Keratinocyte (primary cell): ENCODE data around the gene PECR. TPM values are rescaled to one million over a fixed set of nuclear protein-coding genes. Genes with fewer than 3 reads are reported as not detected.

Source experiments
- DNase-seq: peaks from one replicate; pipeline ENCODE4 v3.0.0-alpha.2; 2011; ENCODE audit warnings: low read depth, missing footprints, low spot score
- FAIRE-seq: peaks from 2 replicates; lab custom pipeline; 2011; peaks lifted over from hg19 to GRCh38; lab: Jason Lieb, UNC
- H2AFZ ChIP-seq: 2 replicates; pipeline ENCODE4 v1.6.0; 2012; ENCODE audit warnings: low read length, control low read depth, inconsistent platforms; ENCODE audit not compliant: control insufficient read depth
- H3K27ac ChIP-seq: 2 replicates; pipeline ENCODE4 v1.5.1; 2011; ENCODE audit warnings: low read length; ENCODE audit not compliant: control insufficient read depth, insufficient read depth
- H3K27me3 ChIP-seq: 3 replicates; pipeline ENCODE4 v1.6.0; 2011; ENCODE audit warnings: low read length; ENCODE audit not compliant: control insufficient read depth, insufficient read depth; ENCODE audit errors: extremely low read depth
- H3K36me3 ChIP-seq, 2 experiments: 2 replicates in 1 of 2; 3 replicates in 1 of 2; pipeline ENCODE4 v1.5.1; 2011; ENCODE audit warnings: low read length in 2 of 2, mild to moderate bottlenecking in 1 of 2; ENCODE audit not compliant: control insufficient read depth in 2 of 2, insufficient read depth in 2 of 2; ENCODE audit errors: extremely low read depth in 1 of 2
- H3K4me1 ChIP-seq: 3 replicates; pipeline ENCODE4 v1.5.1; 2011; ENCODE audit warnings: low read length; ENCODE audit not compliant: control insufficient read depth, insufficient read depth; ENCODE audit errors: extremely low read depth
- H3K4me2 ChIP-seq: 3 replicates; pipeline ENCODE4 v1.6.0; 2011; ENCODE audit warnings: low read depth, low read length; ENCODE audit not compliant: control insufficient read depth, insufficient read depth; ENCODE audit errors: extremely low read depth
- H3K4me3 ChIP-seq, 3 experiments: fragments of 200-600 bp in 1 of 3; sonication (generic) in 1 of 3; 2 replicates in 2 of 3; 3 replicates in 1 of 3; pipeline ENCODE4 v1.5.1; 2011 to 2016; ENCODE audit warnings: low read length in 3 of 3, mild to moderate bottlenecking in 3 of 3, control low read depth in 2 of 3, inconsistent platforms in 1 of 3, low read depth in 1 of 3, mixed read lengths in 1 of 3, mixed run types in 1 of 3, moderate library complexity in 1 of 3; ENCODE audit not compliant: control insufficient read depth in 2 of 3, insufficient read depth in 2 of 3; ENCODE audit errors: extremely low read depth in 1 of 3
- H3K79me2 ChIP-seq: 2 replicates; pipeline ENCODE4 v1.6.0; 2012; ENCODE audit warnings: low read length; ENCODE audit not compliant: control insufficient read depth, insufficient read depth
- H3K9ac ChIP-seq: 3 replicates; pipeline ENCODE4 v1.6.0; 2011; ENCODE audit warnings: low read length; ENCODE audit not compliant: control insufficient read depth, insufficient read depth; ENCODE audit errors: extremely low read depth
- H3K9me1 ChIP-seq: 3 replicates; pipeline ENCODE4 v1.6.0; 2011; ENCODE audit warnings: low read length; ENCODE audit not compliant: control insufficient read depth, insufficient read depth; ENCODE audit errors: extremely low read depth
- H3K9me3 ChIP-seq: 2 replicates; pipeline ENCODE4 v1.5.1; 2012; ENCODE audit warnings: low read depth, low read length; ENCODE audit not compliant: control insufficient read depth
- H4K20me1 ChIP-seq: 3 replicates; pipeline ENCODE4 v1.6.0; 2011; ENCODE audit warnings: low read length; ENCODE audit not compliant: control insufficient read depth, insufficient read depth; ENCODE audit errors: extremely low read depth
- EZH2 ChIP-seq: IDR thresholded peaks from one replicate; pipeline ENCODE4 v1.6.1; 2012; ENCODE audit warnings: inconsistent platforms, mild to moderate bottlenecking, low read length, moderate library complexity
- dilution Hi-C: fragments of 300-500 bp; cut with MboI; formaldehyde crosslinking; loops from one replicate; pipeline ENCODE4 v1.7.0; 2020; ENCODE audit warnings: low sequenced_read_pairs; ENCODE audit not compliant: extremely low pct_ligation_motif_present
- polyA minus RNA-seq, 3 experiments: library from RNA; depleted of rRNA, polyadenylated mRNA; stranded (reverse); fragments of >200 nt; gene quantifications; 1 replicate in 1 of 3; 2 replicates in 1 of 3; 3 replicates in 1 of 3; pipeline ENCODE4 v1.2.3, GENCODE V29; 2011
- polyA plus RNA-seq, 5 experiments: library from polyadenylated mRNA; depleted of rRNA in 3 of 5; stranded (reverse) in 3 of 5; stranded (forward) in 1 of 5; unstranded in 1 of 5; fragments of >200 nt; gene quantifications; 1 replicate in 1 of 5; 2 replicates in 3 of 5; 3 replicates in 1 of 5; pipeline versions ENCODE4 v1.2.1 to v1.2.3, GENCODE V29; 2011 to 2012; ENCODE audit warnings: missing spikeins in 2 of 5, low read depth in 1 of 5, low replicate concordance in 1 of 5
- TF ChIP-seq, protein P1 (sequence below), 3 experiments: IDR thresholded peaks in 1 of 3; conservative IDR thresholded peaks in 1 of 3; optimal IDR thresholded peaks in 1 of 3; 2 replicates in 2 of 3; 3 replicates in 1 of 3; pipeline versions ENCODE3 to v1.5.1; 2011; ENCODE audit warnings: low read length in 3 of 3, mild to moderate bottlenecking in 3 of 3, moderate library complexity in 2 of 3, control low read depth in 1 of 3, inconsistent platforms in 1 of 3; ENCODE audit not compliant: insufficient read depth in 2 of 3; ENCODE audit errors: extremely low read depth in 1 of 3

PECR gene
- polyA plus RNA-seq (7.3 to 12.0 TPM (median 7.8 TPM) in 3 replicates), polyA minus RNA-seq (4.6 to 14.6 TPM (median 4.9 TPM) in 3 replicates)
- polyA plus RNA-seq (2011; ENCODE audit: low read depth), result 1.2 TPM
- 6.9 and 10.2 TPM in 2 replicates for polyA plus RNA-seq (2011; cell fraction: cytosol; rRNA removed)
- polyA plus RNA-seq (2011; cell fraction: nucleus; rRNA removed), result 5.2 and 7.3 TPM in 2 replicates
- 1.4 and 4.2 TPM in 2 replicates for polyA plus RNA-seq (2012; ENCODE audit: low replicate concordance)
- 4.2 TPM for polyA minus RNA-seq (2011; cell fraction: cytosol; rRNA and poly(A)+ RNA removed)
- 1.7 and 3.8 TPM in 2 replicates for polyA minus RNA-seq (2011; cell fraction: nucleus; rRNA and poly(A)+ RNA removed)

GRCh38 chr2:216081487-216082116 lies at the start of gene PECR, which contains the start of gene TMEM169:
Gene PECR (minus strand): TSS chr2:216081809. CDS start chr2:216081741, 68 bp downstream.
Gene TMEM169 (plus strand): TSS chr2:216081919. CDS start chr2:216095964, 14,045 bp downstream.
- no peaks in the 10 kb centered on the region for H4K20me1 ChIP-seq
- H3K9me1 ChIP-seq, result no peaks in the 10 kb centered on the region
- H3K27ac ChIP-seq, result no peak within 1 kb of the TSS
- no peak for FAIRE-seq
- peak within 1 kb of the TSS; percentile 96 for H3K4me2 ChIP-seq
- H3K79me2 ChIP-seq, result no peaks in the 10 kb centered on the region
- H3K9ac ChIP-seq, result peak within 1 kb of the TSS; percentile 67
- H3K4me1 ChIP-seq, result no peaks in the 10 kb centered on the region
- dilution Hi-C loops, result no loop called here
- H3K9me3 ChIP-seq, result no peaks in the 10 kb centered on the region
- no peak for DNase-seq
- H3K36me3 ChIP-seq, result no peaks in the 10 kb centered on the region
- H3K27me3 ChIP-seq, result peaks cover 4% of the 10 kb centered on the region
- peak within 1 kb of the TSS; percentile 58 to 82 (median 82) for H3K4me3 ChIP-seq
- TF ChIP-seq, protein P1, sequence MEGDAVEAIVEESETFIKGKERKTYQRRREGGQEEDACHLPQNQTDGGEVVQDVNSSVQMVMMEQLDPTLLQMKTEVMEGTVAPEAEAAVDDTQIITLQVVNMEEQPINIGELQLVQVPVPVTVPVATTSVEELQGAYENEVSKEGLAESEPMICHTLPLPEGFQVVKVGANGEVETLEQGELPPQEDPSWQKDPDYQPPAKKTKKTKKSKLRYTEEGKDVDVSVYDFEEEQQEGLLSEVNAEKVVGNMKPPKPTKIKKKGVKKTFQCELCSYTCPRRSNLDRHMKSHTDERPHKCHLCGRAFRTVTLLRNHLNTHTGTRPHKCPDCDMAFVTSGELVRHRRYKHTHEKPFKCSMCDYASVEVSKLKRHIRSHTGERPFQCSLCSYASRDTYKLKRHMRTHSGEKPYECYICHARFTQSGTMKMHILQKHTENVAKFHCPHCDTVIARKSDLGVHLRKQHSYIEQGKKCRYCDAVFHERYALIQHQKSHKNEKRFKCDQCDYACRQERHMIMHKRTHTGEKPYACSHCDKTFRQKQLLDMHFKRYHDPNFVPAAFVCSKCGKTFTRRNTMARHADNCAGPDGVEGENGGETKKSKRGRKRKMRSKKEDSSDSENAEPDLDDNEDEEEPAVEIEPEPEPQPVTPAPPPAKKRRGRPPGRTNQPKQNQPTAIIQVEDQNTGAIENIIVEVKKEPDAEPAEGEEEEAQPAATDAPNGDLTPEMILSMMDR (optimal IDR thresholded peaks at IDR 0.05 in 1 of 3, IDR thresholded peaks at IDR 0.05 in 1 of 3, conservative IDR thresholded peaks at IDR 0.05 in 1 of 3; ENCODE audit: extremely low read depth in 1 of 3, insufficient read depth in 2 of 3, low read length in 3 of 3), result no peak
- TF ChIP-seq EZH2, result no peak
- H2AFZ ChIP-seq, result peak within 1 kb of the TSS; percentile 97

- TF ChIP-seq, protein P1 (optimal IDR thresholded peaks at IDR 0.05 in 1 of 3, IDR thresholded peaks at IDR 0.05 in 1 of 3, conservative IDR thresholded peaks at IDR 0.05 in 1 of 3; ENCODE audit: extremely low read depth in 1 of 3, insufficient read depth in 2 of 3, low read length in 3 of 3), result no peak
- no peak for TF ChIP-seq EZH2
- peaks cover 25% of the 10 kb centered on the region for H3K79me2 ChIP-seq
These were observed 48.9 kb upstream of the PECR start for GRCh38 chr2:216130346-216130971.

More at GRCh38 chr2:216130346-216130971, 48.9 kb upstream of the PECR start:
- dilution Hi-C loops, result no loop called here
- Histone ChIP-seq H4K20me1 (peaks cover 3% of the 10 kb centered on the region), H3K27ac (no peak overlapping the region), H3K9ac (no peak overlapping the region), H3K36me3 (peaks cover 32% of the 10 kb centered on the region in 2 experiments), H3K4me1 (no peaks in the 10 kb centered on the region), H3K4me3 (no peak overlapping the region), H3K4me2 (no peak overlapping the region), H2AFZ (no peak overlapping the region), H3K27me3 (no peaks in the 10 kb centered on the region), H3K9me3 (no peaks in the 10 kb centered on the region), H3K9me1 (no peaks in the 10 kb centered on the region)
- no peak for DNase-seq
- FAIRE-seq, result no peak
